Activated T-helper 9 cell treated with anti-CD3 and anti-CD28 coated beads, Interleukin-2, amount 50 U/mL, for 16 hours (primary cell): Measurements from ENCODE around the gene MAGI1.

Experiments used
- DNase-seq: peaks from one replicate; pipeline ENCODE4 v3.0.0-alpha.2; 2020; ENCODE audit warnings: low read depth

Gene MAGI1

DNA sequence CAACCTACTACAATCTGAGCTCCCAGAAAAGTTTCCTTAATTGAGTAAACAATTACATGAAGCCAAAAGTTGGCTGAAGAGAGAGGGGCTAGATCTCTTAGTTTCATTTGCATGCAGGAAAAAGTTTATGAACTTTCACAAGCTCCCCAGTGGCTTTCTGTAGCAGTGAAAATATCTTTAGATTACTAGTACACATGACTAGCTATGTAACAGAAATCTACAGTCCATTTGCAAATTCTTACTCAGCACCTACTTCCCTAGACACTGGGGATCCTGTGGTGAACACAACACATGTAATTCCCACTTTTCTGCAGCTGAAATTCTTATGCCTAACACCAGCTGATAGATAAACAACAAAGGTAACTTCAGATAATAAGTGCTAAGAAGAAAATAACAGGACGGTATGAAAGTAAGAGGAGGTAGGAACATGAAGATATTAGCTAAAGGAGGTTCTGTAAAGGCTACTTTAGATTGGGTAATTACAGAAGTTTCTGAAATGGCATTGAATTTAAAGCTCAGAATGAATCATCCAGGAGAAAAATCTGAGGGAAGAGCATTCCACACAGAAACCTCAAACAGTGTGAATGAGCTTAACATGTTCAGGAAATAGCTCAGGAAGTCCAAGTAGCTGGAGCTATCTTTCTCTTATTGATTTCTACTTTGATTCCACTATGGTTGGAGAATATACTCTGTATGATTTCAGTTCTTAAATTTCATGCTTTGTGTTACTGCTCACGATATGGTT, 204.8 kb downstream of the MAGI1 start:
- DNase-seq: no peak

DNA sequence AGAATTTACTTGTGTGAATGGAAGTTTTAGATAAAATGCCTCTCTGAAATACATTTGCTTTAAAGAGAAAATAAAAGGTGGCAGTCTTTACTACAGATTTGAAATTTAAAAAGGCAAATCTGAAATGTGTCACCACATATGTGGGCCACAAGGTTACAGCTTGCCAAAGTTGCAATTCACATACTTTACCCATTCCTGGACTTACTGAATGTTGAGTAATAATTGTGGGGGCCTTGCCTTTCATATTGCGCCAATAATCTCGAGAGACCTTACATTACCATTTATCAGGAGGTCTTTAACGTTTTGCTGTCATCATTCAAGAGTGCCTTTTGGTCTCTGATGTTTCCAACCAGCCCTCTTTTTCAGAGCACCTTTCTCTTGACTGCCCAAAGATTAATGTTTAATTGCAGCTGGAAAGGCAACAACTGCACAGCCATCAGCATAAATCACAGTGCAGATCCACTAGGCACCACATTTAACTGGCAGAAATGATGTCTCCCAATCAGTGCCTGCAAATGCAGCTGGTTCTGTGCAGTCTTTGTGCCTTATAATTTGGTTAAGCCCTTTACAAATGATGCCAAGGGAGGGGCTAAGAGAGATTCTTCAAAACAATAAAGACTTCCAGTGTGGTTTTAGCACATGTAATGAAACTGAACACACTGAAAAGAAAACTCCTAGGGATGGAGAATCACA, 206.8 kb downstream of the MAGI1 start:
- no peak for DNase-seq

DNA sequence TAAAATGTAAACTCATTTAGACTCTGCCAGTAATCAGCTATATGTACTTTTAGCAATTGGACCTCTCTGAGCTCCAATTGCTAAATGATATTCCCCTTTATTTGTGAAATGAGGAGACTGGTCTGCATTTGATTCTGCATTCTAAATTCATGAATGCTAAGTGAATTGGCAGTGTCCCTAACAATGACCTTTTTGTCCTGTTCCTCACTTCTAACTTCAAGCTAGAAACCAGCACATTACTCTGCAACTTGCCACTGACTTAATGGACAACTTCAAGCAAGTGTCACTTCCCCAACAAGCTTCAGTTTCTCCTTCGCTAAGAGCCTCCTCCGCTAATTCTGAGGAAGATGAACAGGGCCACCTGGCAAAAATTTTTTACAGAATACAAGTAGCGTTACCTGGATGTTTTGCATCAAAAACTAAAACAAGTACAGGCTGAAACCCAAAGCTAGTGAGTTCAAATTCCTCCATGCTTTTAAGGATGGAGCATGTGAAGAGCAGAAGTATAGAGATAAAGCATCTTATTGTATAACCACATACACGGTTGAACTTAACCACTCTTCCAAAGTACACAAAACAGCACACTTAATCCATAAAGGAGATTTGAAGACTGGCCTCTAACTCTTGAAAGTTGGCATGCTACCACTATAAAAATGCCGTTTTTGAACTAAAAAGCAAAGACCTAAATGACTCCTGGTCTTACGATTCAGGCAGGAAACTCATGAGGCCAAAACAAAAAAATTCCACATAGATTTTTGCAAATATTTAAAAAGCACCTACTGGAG, 207.6 kb downstream of the MAGI1 start:
- DNase-seq: no peak

DNA sequence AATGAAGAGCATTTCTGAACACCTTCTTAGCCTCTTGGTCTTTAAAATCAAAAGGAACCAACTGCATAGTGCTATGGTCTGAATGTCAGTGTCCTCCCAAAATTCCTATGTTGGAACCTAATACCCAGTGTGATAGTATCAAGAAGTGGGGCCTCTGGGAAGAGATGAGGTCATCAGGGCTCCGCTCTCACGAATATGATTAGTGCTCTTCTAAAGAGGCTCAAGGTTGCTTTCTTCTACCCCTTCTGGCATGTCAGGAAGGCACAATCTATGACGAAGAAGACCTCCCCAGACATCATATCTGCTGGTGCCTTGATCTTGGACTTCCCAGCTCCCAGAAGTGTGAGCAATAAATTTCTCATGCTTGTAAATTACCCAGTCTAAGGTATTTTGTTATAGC, 209.5 kb downstream of the MAGI1 start:
- DNase-seq: no peak

DNA sequence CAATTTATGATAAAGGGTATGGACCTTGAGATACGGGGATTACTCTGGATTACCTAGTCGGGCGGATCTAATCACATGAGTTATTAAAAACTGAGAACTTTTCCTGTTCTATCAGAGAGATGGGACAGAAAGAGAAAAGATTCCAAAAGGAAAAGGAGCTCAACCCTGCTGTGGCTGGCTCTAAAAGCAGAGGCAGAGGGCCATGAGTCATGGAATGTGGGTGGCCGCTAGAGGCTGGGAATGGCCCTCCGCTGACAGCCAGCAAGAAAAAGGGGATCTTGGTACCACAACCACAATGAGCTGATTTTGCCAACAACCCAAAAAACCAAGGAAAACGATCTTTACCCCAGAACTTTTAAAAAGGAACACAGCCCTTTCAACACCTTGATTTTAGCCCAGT, 210.0 kb downstream of the MAGI1 start:
- DNase-seq: no peak

DNA sequence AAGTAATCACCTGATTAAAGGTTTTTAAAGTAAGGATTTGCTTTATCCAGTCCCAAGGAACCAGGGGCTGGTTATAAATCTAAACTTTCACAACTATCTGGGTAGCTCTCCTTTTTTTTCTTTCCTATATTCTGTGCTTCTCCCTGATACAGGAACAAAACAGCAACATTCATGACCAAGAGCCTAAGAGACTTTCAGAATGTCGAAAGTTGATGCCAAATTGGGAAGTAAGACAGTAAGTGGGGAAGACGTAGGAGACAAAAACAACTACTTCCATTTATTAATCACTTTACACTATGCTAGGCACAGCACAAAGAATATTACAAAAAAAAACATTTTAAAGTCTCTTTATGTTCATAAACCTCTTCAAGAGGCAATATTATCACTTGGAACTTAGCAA, 211.6 kb downstream of the MAGI1 start:
- no peak for DNase-seq

DNA sequence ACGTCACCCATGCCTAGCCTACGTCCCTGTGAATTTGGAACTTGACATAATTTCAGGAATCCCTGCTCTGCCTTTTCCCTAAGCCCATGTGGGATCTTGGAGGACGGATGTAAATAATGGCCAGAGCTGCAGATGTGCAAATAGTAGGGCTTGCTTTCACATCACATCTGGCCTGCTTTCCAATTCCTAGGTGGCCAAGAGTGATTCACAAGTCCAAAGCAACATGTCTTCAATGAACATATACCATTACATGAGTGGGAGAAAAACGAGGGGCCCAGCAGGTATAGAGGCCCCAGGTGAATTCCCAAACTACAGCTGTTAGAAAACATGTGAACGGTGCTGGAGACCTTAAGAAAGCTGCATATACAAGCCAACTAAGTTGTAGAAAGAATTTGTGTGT, 214.6 kb downstream of the MAGI1 start:
- no peak for DNase-seq

DNA sequence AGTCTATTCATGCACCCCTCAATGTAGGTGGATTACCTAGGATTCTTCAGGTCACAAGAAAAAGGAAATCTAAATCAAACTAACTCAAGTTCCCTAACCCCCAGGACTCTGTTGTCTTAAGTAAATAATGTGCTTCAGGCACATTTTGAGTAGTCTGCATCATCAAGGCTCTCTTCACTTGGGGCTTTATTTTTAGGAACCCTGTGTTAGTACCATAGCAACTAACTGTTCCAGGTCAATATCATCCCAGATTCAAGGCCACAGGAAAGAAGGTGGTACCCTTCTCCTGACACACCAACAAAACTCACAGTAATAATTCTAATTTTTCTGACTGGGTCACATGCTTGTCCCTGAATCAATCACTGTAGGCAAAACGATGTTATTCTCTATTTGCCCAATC, 218.1 kb downstream of the MAGI1 start:
- no peak for DNase-seq

DNA sequence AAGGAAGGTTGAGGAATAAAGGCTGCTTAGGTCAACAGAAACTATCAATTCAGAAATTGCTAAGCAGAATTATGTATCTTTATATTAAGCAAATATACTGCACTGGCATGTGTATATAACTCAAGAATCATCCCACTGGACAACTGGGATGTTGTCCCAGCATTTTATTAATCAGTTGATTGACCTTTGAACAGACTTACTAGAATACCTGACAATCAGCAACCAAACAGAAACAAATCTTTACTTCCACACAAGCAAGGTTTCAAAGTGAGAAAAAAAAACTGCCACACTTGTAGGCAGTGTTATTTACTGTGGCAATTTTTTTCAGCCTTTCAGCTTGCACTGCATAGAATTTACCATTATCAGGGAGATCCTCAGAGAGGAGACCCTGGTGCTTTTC, 218.8 kb downstream of the MAGI1 start:
- DNase-seq: no peak

DNA sequence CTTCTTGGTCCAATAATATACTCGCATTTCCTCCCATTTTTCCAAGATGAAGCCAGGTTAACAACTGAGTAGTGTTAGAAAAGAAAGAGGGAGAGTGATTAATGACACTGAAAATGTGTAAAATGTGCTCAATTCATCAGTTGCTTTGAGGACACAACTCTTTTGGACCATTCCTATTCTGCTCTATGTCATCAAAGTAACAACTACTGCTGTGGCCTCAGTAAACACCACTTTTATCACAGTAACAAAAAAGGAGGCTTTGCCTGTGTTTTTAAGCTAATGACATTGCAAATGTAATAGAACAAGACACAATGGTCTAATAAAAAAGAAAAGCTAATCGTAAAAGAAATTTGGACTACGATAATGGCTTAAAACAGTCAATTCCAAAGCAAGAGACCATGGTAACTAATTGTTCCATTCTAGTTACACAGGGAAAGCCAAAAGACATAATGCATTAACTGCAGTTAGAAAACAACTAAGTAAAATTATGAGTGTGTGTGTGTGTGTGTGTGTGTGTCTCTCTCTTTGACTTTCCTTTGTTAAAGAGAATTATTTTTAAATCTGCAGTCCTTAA, 221.1 kb downstream of the MAGI1 start:
- no peak for DNase-seq

DNA sequence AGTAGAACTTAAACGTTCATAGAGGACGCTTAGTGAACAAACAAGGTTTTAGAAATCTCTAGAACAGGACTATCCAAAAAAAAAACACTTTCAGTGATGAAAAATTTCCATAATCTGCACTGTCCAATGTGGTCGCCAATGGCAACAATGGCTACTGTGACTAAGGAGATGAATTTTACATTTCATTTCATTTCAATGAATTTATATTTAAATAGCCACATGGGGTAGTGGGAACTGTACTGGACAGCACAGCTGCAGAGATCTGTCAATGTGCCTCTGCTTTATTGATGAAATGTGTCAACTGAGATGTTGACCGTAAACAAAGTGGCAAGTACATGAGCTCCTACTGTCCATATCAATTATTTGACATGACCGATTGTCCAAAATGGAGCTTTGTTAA, 222.5 kb downstream of the MAGI1 start:
- no peak for DNase-seq

DNA sequence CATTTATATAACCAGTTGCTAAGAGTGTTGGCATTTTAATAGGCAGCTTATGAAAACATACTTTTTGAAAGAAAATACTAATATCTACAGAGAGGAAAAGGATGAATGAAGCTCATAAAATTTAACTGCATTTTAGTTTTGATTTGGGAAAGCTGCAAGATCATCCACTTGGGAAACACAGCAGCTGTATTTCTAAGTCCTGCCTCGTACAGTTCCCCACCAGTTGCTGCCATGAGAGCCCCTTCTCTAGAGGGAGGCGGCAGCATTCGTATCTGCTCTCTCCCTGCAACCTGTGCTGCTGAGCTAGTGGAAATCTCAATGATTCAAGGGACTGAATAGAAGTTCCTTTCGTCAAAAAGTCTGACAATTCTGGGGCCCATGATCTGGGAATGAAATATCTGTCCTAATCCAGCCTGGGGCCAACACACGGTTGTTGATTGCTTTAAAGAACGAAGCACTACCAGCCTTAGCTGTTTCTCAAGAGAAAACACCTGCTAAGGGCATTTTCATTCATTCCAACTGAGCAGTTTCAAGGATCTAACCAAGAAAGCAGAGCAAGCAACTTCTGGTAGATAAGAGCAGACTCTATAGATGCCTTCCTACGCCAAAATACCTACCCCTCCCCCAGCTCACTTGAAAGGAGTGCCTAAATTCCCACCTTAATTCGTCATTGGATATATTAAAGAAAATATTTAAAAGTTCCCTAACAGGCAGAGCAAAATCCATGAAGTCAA, 223.7 kb downstream of the MAGI1 start:
- no peak for DNase-seq

DNA sequence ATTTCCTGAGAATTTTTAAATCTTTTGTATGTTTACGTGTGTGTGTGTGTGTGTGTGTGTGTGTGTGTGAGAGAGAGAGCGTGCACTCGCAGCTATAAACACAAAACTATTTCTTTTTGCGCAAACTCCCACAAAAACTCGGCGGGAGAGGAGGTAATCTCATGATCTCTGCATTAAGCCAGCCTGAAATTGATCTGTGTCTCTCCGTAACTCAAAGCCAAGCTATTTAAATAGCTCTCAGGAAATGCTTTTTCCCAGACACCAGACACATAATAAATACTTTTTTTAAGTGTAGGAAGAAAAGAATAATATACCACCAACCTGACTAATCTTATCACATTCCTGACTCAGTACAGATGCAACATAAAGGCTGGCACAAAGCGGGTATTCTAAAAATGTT, 226.8 kb downstream of the MAGI1 start:
- DNase-seq: no peak

DNA sequence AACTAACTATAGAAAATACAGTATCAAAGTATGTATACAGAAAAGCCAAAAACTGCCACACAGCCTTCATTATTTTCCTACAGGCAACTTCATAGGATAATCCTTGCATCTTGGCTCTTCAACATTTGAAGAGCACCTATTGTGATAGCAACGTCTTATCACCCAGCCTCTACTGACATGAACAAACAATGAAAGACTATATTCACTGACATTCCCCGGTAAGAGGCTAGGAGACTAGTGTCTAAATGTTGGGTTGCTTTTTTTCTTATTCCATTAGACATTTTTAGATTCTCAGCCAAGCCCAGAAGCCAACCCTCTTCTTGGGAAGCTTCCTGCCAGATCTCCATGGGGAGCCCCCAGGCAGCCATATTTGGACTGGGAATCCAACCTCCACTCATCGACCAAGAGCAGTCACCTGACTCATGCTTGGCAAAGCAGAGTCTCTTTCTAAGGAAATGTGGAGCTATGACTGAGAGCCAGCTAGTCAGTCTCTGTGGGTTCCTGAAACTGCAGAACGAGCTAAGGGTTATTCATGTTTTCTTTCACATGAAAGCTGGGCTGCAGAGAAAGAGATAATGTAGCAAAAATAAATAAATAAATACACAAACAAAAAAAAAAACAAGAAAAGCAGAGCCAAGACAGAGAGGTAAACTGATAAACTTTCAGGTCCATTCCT, 227.5 kb downstream of the MAGI1 start:
- no peak for DNase-seq

DNA sequence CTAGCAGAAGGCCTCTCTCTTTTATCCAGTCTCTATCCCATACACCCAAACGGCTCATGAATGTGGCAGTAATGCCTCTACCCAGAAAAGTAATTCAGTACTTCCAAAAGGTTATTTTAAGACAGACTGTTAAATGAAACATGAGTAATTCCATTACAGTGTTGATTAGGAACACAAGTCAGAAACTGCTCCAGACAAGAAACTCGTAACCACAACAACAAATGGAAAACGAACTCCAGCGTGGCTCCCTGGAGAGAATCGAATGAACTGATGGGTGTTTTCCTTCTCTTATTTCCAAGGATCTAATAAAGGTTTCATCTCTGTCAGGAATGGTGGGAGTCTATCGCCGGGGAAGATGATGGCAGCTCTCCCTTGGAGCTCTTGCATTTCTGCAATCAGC, 228.4 kb downstream of the MAGI1 start:
- DNase-seq: no peak

DNA sequence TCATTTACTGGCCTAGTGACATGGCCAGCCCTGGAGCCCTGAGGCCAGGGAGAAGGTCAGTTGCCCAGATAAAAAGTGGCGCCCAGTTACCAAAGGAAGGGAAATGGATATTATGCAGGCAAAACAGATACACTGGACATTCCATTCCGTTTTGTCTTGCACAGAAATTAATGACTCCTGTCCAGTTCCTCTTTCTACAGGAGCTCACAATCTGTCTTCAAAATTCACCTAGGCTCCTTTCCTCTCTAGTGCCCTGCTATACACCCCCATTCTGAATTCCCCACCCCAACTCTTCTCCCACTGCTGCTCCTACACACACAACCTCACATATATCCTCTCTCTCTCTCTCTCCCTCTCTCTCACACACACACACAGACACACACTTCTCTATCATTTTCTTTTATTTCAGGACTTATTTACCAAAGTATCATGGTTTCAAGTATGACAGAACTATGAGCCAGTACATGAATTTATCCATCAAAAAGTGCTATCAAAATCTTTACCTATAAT, 229.0 kb downstream of the MAGI1 start:
- DNase-seq: no peak

DNA sequence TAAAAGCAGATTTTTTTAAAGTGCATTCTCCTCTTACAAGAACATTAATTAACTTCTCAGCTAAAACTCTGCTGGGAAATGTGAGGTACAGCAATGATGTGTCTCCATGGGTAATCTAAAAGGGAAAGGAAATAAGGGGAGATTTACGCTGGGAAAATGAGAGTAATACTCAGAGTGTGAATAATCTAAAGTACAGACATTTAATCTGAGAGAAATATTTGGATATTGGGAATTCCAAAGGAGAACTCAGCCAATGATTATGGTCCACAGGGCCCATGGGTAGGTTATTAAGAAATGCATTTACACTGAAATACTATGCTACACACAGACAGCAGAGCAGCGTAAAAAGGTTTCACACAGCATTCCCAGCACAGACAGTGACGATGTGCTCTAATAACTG, 229.9 kb downstream of the MAGI1 start:
- DNase-seq: no peak

DNA sequence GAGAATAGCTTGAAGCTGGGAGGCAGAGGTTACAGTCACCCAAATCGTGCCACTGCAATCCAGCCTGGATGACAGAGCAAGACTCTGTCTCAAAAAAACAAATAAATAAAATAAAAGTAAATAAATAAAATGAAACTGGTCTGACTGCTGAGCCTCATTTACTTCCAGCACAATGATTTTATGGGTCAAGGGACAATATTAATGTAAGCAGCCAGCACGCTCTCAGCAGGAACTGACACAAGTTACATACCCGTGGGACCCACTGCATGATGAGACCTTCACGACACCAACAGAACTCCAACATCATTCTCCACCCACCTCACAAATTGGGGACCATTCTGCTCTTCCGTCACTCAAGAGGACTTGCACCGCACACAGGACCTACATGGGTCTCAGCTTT, 230.3 kb downstream of the MAGI1 start:
- DNase-seq: no peak

DNA sequence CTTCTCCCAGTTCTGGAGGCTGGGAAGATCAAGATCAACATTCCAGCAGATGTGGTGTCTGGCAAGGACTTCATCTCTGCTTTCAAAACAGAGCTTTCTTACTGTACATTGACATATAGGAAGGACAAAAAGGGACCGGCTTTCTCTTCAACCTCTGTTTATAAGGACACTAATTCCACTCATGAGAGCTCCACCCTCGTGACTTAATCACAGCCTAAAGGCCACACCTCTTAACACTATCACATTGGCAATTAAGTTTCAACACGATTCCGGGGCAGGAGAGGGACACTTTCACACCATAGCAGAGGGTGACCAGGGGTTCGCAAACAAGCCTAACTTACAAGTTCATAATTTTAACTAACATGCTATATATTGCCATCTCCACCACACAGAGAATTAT, 231.5 kb downstream of the MAGI1 start:
- DNase-seq: no peak

DNA sequence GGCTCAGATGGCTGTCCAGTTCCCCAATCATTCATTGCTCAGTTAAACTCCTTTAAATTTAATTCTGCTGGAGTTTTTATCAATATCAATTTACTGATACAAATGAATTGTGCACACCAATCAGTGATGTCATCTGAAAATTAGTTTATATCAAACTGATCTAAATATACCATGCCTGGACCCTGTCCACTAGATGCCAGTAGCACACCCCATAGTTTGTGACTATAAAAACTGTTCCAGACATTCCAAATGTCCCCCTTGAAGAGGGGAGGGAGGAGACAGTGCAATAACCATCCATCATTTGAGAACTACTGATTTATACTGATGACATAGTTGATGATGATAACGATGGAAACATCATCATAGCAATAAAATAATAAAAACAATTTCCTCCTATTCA, 232.1 kb downstream of the MAGI1 start:
- no peak for DNase-seq

DNA sequence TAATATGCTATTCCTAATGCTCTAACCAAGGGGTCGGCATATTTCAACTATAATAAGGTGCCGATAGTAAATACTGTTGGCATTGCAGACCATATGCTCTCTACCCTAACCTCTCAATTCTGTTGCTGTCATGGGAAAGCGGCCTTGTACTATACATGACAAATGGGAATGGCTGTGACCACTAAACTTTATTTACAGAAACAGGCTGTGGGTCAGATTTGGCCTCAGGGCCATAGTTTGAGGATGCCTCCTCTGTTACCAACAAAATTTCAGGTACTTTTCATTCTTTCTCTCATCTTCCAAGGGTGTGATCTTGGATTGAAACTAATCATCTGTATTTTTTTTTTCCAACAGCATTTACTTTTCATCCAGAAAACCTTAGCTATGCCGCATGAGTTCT, 242.0 kb downstream of the MAGI1 start:
- DNase-seq: no peak
